Pons (tissue), 1 donor: ENCODE data around the gene RCE1.

Source experiments
- DNase-seq: peaks from one replicate; pipeline ENCODE4 v3.0.0-alpha.2; 2016; ENCODE audit warnings: low spot score

The RCE1 gene

DNA sequence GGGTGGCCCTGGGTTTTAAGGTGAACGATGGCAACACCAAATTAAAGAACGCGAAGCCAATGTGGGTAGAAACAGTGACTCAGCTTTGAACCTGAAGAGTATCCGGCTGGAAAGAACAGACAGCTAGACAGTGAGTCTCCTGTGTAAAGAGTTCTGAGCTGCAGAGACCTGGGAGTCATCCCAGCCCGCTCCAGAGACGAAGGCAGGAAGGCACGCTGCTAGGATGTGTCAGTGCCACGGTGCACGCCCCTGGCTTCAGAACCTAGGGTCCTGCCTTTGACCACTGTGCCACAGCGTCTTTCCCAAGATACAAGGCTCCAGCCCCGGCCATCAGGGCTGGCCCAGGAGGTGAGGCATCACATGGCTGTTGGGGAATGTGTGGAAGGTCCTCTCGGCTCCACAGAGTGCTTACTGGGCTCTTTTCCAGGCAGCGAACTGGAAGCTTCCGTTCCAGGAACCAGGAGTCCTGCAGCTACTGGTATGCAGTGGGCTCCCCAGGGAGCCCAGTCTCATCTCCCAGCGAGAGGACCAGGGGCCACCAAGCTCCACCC, 43.5 kb downstream of the RCE1 start:
- DNase-seq, result no peak

DNA sequence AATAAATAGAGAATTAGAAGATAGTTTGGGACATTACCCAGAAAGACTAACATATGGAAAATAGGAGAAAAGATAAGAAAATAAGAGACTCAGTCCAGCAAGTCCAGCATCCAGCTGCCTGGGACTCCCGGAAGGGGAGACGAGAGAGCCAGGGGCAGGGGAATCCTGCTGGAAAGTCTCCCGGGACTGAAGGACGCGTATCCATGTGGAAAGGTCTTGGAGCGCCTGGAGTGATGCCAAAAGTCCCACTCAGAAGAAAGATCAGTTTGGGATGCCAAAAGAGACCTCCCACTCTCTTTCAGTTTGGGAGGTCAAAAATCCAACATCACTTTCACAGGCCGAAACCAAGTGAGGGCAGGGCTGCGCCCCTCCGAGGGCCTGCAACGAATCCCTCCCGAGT, 44.3 kb downstream of the RCE1 start:
- no peak for DNase-seq

DNA sequence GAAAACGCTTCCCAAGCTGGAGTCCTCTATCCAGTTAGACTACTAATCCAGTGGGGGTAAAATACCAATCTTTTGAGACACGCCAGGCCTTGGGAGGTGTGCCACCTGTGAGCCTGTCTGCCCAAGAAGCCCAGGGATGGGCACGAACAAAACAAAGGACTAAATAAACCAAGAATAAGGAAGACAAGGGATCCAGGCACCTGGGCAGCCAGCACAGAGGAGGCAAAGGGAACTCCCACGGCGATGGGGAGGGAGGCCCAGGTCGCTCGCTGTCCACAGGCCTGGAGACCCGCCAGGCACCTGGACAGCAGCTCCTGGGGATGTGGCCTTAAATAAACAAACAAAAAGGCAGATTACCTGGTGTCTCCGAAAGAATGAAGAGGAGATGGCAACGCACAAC, 45.0 kb downstream of the RCE1 start:
- DNase-seq, result no peak

DNA sequence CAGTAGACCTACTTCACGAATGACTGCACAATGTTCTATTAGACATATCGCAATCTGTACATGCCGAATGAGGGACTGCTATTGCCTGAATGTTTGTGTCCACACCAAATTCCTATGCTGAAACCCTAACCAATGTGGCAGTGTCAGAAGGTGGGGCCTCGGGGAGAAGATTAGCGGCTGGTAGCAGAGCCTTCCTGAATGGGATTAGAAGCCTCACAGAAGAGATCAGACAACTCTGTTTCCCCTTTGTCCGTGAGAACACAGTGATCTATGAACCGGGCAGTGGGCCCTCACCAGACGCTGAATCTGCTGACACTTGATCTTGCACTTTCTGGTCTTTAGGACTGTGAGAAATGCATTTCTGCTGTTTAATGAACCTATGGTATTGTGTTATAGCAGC, 46.7 kb downstream of the RCE1 start:
- DNase-seq, result no peak

DNA sequence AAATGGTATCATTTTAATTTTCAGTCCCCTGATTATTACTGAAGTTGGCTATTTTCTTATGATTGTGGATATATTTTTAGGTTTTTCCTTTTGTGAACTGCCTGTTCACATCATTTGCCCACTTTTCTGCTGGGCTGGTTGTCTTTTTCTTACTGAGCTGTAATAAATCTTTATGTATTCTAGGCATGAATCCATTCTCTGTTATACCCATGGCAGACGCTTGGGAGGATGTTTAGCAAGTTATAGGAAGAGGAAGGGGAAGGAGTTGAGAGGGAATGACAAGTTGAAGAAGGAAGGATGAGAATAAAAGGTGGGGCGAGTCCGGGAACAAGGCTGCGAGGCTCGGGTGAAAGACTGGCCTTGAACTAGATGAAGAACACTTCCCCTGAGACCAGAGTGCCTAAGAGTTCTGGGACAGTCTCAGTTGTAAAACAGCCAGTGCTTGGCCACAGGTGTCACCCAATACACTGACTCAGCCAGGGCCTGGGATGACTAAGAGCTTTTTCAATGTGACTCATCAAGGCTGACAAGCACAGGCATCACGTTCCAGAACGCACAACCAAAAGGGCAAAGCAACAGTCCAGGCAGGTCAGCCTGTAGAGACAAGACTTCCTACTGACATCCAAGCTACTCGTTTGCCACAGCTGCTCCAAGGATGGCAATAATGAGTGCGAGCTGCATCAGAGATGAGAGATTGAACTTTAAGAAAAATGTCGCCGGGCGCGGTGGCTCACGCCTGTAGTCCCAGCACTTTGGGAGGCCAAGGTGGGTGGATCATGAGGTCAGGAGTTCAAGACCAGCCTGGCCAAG, 48.8 kb downstream of the RCE1 start:
- no peak for DNase-seq

DNA sequence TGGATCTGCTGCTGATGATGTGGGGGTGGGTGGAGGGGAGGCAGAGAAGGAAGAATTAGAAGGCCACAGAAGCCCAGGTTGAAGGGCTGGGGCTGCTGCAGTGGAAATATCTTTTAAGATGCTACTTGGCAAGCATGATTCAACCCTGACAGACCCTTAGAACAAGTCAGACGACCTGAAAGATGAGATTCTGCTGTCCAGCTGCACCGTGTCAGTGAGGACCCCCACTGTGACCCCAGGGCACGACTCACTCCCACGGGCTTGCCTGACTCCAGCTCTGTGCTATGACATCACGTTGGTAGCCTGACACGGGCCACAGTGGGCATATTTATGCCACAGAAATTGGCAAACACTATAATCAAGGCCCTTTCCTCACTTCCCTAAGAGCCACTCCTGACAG, 49.7 kb downstream of the RCE1 start:
- no peak for DNase-seq

DNA sequence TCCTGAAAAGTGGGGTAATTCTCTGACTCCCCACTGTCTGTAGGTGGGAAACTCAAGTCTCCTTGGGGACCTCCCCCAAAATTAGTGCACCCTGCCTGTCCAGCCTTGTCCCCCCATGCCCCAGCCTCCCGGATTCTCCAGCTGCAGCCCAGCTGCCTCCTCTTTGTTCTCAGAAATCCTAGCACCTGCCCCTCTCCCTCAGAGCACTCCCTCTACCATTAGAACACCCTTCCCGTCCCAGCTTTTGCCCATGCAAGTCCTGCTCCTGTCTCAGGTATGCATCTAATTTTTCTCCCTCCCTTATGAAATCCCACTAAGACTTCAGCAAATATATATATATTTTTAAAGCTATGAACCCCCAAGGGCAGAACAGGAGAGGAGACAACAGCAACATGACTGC, 50.9 kb downstream of the RCE1 start:
- no peak for DNase-seq
